HG03565 (cell line): ENCODE measurements around the gene FBXO21.
"Not testable (repeated sequence)": the region's sequence is repeated elsewhere in the genome, so short reads cannot be mapped to it uniquely, and the experiment has no call there.

ENCODE experiments used
- ATAC-seq: cut with Tn5 transposase; IDR thresholded peaks from one replicate; pipeline ENCODE4 v1.9.1; 2021; ENCODE audit warnings: mild to moderate bottlenecking, moderate library complexity; ENCODE audit not compliant: unreplicated experiment

FBXO21 gene

GRCh38 chr12:117190210-117190781 is at the start of gene FBXO21:
FBXO21 (minus strand) TSS chr12:117190470; CDS start chr12:117190456, 14 bp downstream.
- ATAC-seq, result peak; percentile 79

GRCh38 chr12:117236456-117237001 is 46.3 kb upstream of the FBXO21 start:
- no peak for ATAC-seq

- no peak for ATAC-seq
Measured at GRCh38 chr12:117235261-117235660, 45.0 kb upstream of the FBXO21 start.

- ATAC-seq, result no peak
Measured at GRCh38 chr12:117234441-117234840, 44.2 kb upstream of the FBXO21 start.

GRCh38 chr12:117231750-117232149 is 41.5 kb upstream of the FBXO21 start:
- ATAC-seq, result no peak

GRCh38 chr12:117228239-117228638 is 38.0 kb upstream of the FBXO21 start:
- no peak for ATAC-seq

GRCh38 chr12:117227000-117227653 is 36.9 kb upstream of the FBXO21 start:
- no peak for ATAC-seq

GRCh38 chr12:117226505-117226904 is 36.2 kb upstream of the FBXO21 start:
- ATAC-seq, result no peak

GRCh38 chr12:117225179-117225578 is 34.9 kb upstream of the FBXO21 start:
- ATAC-seq, result no peak

- ATAC-seq, result not testable (repeated sequence)
Measured at GRCh38 chr12:117220947-117221346, 30.7 kb upstream of the FBXO21 start.

GRCh38 chr12:117218149-117218548 is 27.9 kb upstream of the FBXO21 start:
- ATAC-seq, result no peak

- ATAC-seq, result no peak
Measured at GRCh38 chr12:117216686-117217085, 26.4 kb upstream of the FBXO21 start.

GRCh38 chr12:117214797-117215196 is 24.5 kb upstream of the FBXO21 start:
- ATAC-seq, result no peak

- ATAC-seq, result no peak
Measured at GRCh38 chr12:117213295-117213808, 23.1 kb upstream of the FBXO21 start.

GRCh38 chr12:117212563-117213190 is 22.4 kb upstream of the FBXO21 start:
- no peak for ATAC-seq

GRCh38 chr12:117210266-117210918 is 20.1 kb upstream of the FBXO21 start:
- ATAC-seq, result no peak

- ATAC-seq, result no peak
Measured at GRCh38 chr12:117209626-117210025, 19.4 kb upstream of the FBXO21 start.

- no peak for ATAC-seq
Measured at GRCh38 chr12:117208811-117209455, 18.7 kb upstream of the FBXO21 start.

- no peak for ATAC-seq
Measured at GRCh38 chr12:117208206-117208605, 17.9 kb upstream of the FBXO21 start.

GRCh38 chr12:117207675-117208074 is 17.4 kb upstream of the FBXO21 start:
- ATAC-seq, result no peak

- no peak for ATAC-seq
Measured at GRCh38 chr12:117202556-117202955, 12.3 kb upstream of the FBXO21 start.
